ENCODE data around the gene IGDCC3. TPM values are rescaled to one million over a fixed set of nuclear protein-coding genes. Genes with fewer than 3 reads are reported as not detected.

The IGDCC3 gene
- polyA plus RNA-seq, 1 donor (not counting 4 experiments of a cell fraction or from before 2014, with no cell fraction given), result not detected

GRCh38 chr15:65381445-65382145, 3.8 kb upstream of the IGDCC3 start:
- no peaks in the 10 kb centered on the region for H4K20me1 ChIP-seq (ENCODE audit: control insufficient read depth, extremely low read depth, insufficient read depth, low read length)
- H3K9ac ChIP-seq (ENCODE audit: control insufficient read depth, extremely low read depth, insufficient read depth, low read length), result no peak overlapping the region
- TF ChIP-seq CTCF (optimal IDR thresholded peaks at IDR 0.05 in 1 of 3, IDR thresholded peaks at IDR 0.05 in 1 of 3, conservative IDR thresholded peaks at IDR 0.05 in 1 of 3; ENCODE audit: extremely low read depth in 1 of 3, insufficient read depth in 2 of 3, low read length in 3 of 3) (no peak), EZH2 (IDR thresholded peaks at IDR 0.05; ENCODE audit: low read length) (no peak)
- no peaks in the 10 kb centered on the region for H3K36me3 ChIP-seq (ENCODE audit: control insufficient read depth in 2 of 2, extremely low read depth in 1 of 2, insufficient read depth in 2 of 2, low read length in 2 of 2)
- H3K4me2 ChIP-seq (ENCODE audit: control insufficient read depth, extremely low read depth, insufficient read depth, low read depth, low read length), result no peak overlapping the region
- H3K27ac ChIP-seq (ENCODE audit: control insufficient read depth, insufficient read depth, low read length), result no peak overlapping the region
- H3K27me3 ChIP-seq (ENCODE audit: control insufficient read depth, extremely low read depth, insufficient read depth, low read length), result peaks cover 54% of the 10 kb centered on the region
- no peak overlapping the region for H2AFZ ChIP-seq (ENCODE audit: control insufficient read depth, low read length)
- no peaks in the 10 kb centered on the region for H3K9me1 ChIP-seq (ENCODE audit: control insufficient read depth, extremely low read depth, insufficient read depth, low read length)
- no peak for FAIRE-seq
- dilution Hi-C loops (cut with MboI; ENCODE audit: extremely low pct_ligation_motif_present, low sequenced_read_pairs), result no loop called here
- peaks cover 6% of the 10 kb centered on the region for H3K4me1 ChIP-seq (ENCODE audit: control insufficient read depth, extremely low read depth, insufficient read depth, low read length)
- H3K4me3 ChIP-seq (ENCODE audit: control insufficient read depth in 2 of 3, extremely low read depth in 1 of 3, insufficient read depth in 2 of 3, low read depth in 1 of 3, low read length in 3 of 3), result no peak overlapping the region
- H3K9me3 ChIP-seq (ENCODE audit: control insufficient read depth, low read depth, low read length), result no peaks in the 10 kb centered on the region
- no peaks in the 10 kb centered on the region for H3K79me2 ChIP-seq (ENCODE audit: control insufficient read depth, insufficient read depth, low read length)
- no peak for DNase-seq (ENCODE audit: low read depth, low spot score)

- dilution Hi-C loops (cut with MboI; ENCODE audit: extremely low pct_ligation_motif_present, low sequenced_read_pairs), result no loop called here
Measured at GRCh38 chr15:65379986-65380385, 2.2 kb upstream of the IGDCC3 start.

More at GRCh38 chr15:65379986-65380385, 2.2 kb upstream of the IGDCC3 start:
- Histone ChIP-seq H3K4me2 (ENCODE audit: control insufficient read depth, extremely low read depth, insufficient read depth, low read depth, low read length) (no peak overlapping the region), H4K20me1 (ENCODE audit: control insufficient read depth, extremely low read depth, insufficient read depth, low read length) (no peaks in the 10 kb centered on the region), H3K27ac (ENCODE audit: control insufficient read depth, insufficient read depth, low read length) (no peak overlapping the region), H3K27me3 (ENCODE audit: control insufficient read depth, extremely low read depth, insufficient read depth, low read length) (peaks cover 70% of the 10 kb centered on the region), H3K9ac (ENCODE audit: control insufficient read depth, extremely low read depth, insufficient read depth, low read length) (no peak overlapping the region), H3K9me1 (ENCODE audit: control insufficient read depth, extremely low read depth, insufficient read depth, low read length) (no peaks in the 10 kb centered on the region), H3K9me3 (ENCODE audit: control insufficient read depth, low read depth, low read length) (no peaks in the 10 kb centered on the region), H3K4me3 (ENCODE audit: control insufficient read depth in 2 of 3, extremely low read depth in 1 of 3, insufficient read depth in 2 of 3, low read depth in 1 of 3, low read length in 3 of 3) (no peak overlapping the region), H3K4me1 (ENCODE audit: control insufficient read depth, extremely low read depth, insufficient read depth, low read length) (peaks cover 2% of the 10 kb centered on the region), H3K36me3 (ENCODE audit: control insufficient read depth in 2 of 2, extremely low read depth in 1 of 2, insufficient read depth in 2 of 2, low read length in 2 of 2) (no peaks in the 10 kb centered on the region), H2AFZ (ENCODE audit: control insufficient read depth, low read length) (no peak overlapping the region), H3K79me2 (ENCODE audit: control insufficient read depth, insufficient read depth, low read length) (no peaks in the 10 kb centered on the region)
- TF ChIP-seq EZH2 (IDR thresholded peaks at IDR 0.05; ENCODE audit: low read length) (no peak), CTCF (optimal IDR thresholded peaks at IDR 0.05 in 1 of 3, IDR thresholded peaks at IDR 0.05 in 1 of 3, conservative IDR thresholded peaks at IDR 0.05 in 1 of 3; ENCODE audit: extremely low read depth in 1 of 3, insufficient read depth in 2 of 3, low read length in 3 of 3) (no peak)
- DNase-seq (ENCODE audit: low read depth, low spot score) (no peak), FAIRE-seq (no peak)

Data from keratinocyte (primary cell).